ENCODE results near the gene ZNF687. TPM values are rescaled to one million over a fixed set of nuclear protein-coding genes. Genes with fewer than 3 reads are reported as not detected.
A peak's percentile ranks its signal among the peaks of the same experiment; 100 is the strongest.

ZNF687 gene
- total RNA-seq, 2 donors from 2014 or later = 30.1 to 46.4 TPM

GRCh38 chr1:151277249-151277648 lies 4.8 kb upstream of the ZNF687 start:
- no peak for DNase-seq (ENCODE audit: low spot score)
- no peak overlapping the region for H3K4me3 ChIP-seq
- 85% methylated on average over 2 of the region's 2 CpGs for WGBS
- no peaks in the 10 kb centered on the region for H3K27me3 ChIP-seq (replicated peaks; ENCODE audit: insufficient read depth)
- TF ChIP-seq CTCF (IDR thresholded peaks at IDR 0.05) = no peak
- TF ChIP-seq POLR2AphosphoS5 (IDR thresholded peaks at IDR 0.05) = no peak
- no peak for TF ChIP-seq POLR2A (IDR thresholded peaks at IDR 0.05)
- no peak overlapping the region for H3K27ac ChIP-seq
- H3K36me3 ChIP-seq = no peaks in the 10 kb centered on the region
- H3K9me3 ChIP-seq = no peaks in the 10 kb centered on the region
- no peaks in the 10 kb centered on the region for H3K4me1 ChIP-seq (replicated peaks)
- intact Hi-C loops (cut with DNase I) = no loop called here

DNA sequence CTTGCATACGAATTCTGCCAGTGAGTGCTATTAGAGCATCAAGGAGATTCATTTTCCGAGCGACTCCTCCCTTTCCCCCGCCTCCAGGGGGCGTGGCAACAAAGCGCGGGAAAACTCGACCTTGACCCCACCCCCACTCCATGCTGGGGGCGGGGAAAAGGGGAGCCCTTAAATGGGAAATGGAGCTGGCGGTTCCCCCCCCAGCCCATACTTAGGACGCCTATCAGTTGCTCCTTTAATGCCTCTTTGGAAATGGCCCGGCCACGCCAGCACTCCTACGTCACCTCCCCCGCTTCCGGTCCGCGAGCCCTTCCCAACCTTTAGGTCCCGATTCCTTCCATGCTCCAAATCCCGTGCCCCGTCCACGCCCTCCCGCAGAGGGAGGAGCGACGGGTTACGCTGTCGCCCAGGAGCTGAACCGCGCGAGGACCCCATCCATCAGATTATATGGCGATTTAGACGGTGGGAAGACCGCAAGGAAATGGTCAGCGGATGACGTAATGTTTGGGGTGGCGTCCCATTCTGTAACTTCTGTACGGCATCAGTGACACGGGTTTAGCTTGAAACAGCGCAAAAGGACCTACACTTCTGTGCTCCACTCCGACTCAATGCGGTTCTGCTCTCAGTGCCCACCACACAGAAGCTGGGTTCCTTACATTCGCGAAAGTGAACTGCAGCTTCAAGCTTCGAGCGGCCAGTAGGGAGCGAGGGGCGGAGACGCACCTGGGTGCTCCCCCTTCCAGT lies 702 bp upstream of the ZNF687 start:
- H3K4me1 ChIP-seq (replicated peaks) = no peaks in the 10 kb centered on the region
- no peaks in the 10 kb centered on the region for H3K9me3 ChIP-seq
- WGBS = under 1% methylated on average over 48 of the region's 48 CpGs
- TF ChIP-seq CTCF (IDR thresholded peaks at IDR 0.05) (peak; percentile 28 to 89 (median 72)), POLR2A (IDR thresholded peaks at IDR 0.05) (peak; percentile 60), POLR2AphosphoS5 (IDR thresholded peaks at IDR 0.05) (peak; percentile 94)
- peak; percentile 95 for DNase-seq (ENCODE audit: low spot score)
- no peaks in the 10 kb centered on the region for H3K27me3 ChIP-seq (replicated peaks; ENCODE audit: insufficient read depth)
- peak overlapping the region; percentile 98 to 99 for H3K27ac ChIP-seq
- intact Hi-C loops (cut with DNase I) = loop anchor here (5.0 kb wide), 2 partner anchors 61 to 121 kb away; no protein-coding TSS in a partner anchor
- H3K36me3 ChIP-seq = no peaks in the 10 kb centered on the region
- peak overlapping the region; percentile 68 to 73 for H3K4me3 ChIP-seq

- peaks cover 0 to 4% of the 10 kb centered on the region in 2 donors for H3K36me3 ChIP-seq
- TF ChIP-seq CTCF (IDR thresholded peaks at IDR 0.05) (no peak), POLR2AphosphoS5 (IDR thresholded peaks at IDR 0.05) (no peak), POLR2A (IDR thresholded peaks at IDR 0.05) (no peak)
- 4% methylated on average over 44 of the region's 44 CpGs for WGBS
- peak overlapping the region; percentile 98 to 99 for H3K27ac ChIP-seq
- H3K27me3 ChIP-seq (replicated peaks; ENCODE audit: insufficient read depth) = no peaks in the 10 kb centered on the region
- intact Hi-C loops (cut with DNase I) = loop anchor here (5.0 kb wide), 2 partner anchors 59 to 119 kb away; no protein-coding TSS in a partner anchor
- DNase-seq (ENCODE audit: low spot score) = no peak
- no peaks in the 10 kb centered on the region for H3K4me1 ChIP-seq (replicated peaks)
- H3K9me3 ChIP-seq = no peaks in the 10 kb centered on the region
- peak overlapping the region; percentile 68 to 73 for H3K4me3 ChIP-seq
Measured at GRCh38 chr1:151282883-151283725, 1.0 kb downstream of the ZNF687 start.

DNA sequence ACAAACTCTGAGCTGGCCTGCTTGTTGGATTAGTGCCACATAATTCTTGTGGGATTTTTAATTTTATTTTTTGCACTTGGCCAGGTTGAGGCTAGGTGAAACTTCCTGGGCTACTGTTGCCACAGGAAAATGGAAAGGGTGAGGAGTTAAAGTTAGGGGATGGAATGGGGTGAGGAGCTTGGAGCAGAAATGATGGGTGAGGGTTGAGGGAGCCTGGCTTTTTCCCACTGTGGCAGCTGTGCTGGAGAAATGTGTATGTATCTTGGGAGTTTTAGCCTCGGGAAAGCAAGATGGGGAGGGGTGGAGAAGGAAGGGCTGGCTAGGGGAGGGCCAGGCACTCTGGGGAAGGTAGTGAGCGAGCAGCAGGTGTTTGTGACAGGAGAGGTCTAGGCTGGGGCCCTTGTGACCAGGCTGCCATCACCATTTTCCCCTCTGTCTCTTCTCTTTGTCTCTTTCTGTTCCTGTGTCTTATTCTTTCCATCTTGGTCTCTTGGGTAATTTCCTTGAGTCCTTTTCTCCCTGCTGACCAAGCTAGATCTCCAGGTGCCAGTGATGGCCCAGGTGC lies 2.0 kb downstream of the ZNF687 start:
- WGBS = 49% methylated on average over 2 of the region's 2 CpGs

More for the DNA sequence above, 2.0 kb downstream of the ZNF687 start:
- H3K4me3 ChIP-seq = peak overlapping the region in 1 of 2 donors; percentile 68
- intact Hi-C loops (cut with DNase I) = loop anchor here (5.0 kb wide), 2 partner anchors 58 to 118 kb away; no protein-coding TSS in a partner anchor
- no peaks in the 10 kb centered on the region for H3K27me3 ChIP-seq (replicated peaks; ENCODE audit: insufficient read depth)
- H3K27ac ChIP-seq = peak overlapping the region in 1 of 2 donors; percentile 99
- H3K4me1 ChIP-seq (replicated peaks) = no peaks in the 10 kb centered on the region
- no peaks in the 10 kb centered on the region for H3K9me3 ChIP-seq
- DNase-seq (ENCODE audit: low spot score) = no peak
- TF ChIP-seq POLR2A (IDR thresholded peaks at IDR 0.05) (no peak), CTCF (IDR thresholded peaks at IDR 0.05) (no peak), POLR2AphosphoS5 (IDR thresholded peaks at IDR 0.05) (no peak)
- H3K36me3 ChIP-seq = peaks cover 0 to 9% of the 10 kb centered on the region in 2 donors

Data from prostate gland (tissue), 2 donors.